ENCODE data around the gene ANKK1. TPM values are rescaled to one million over a fixed set of nuclear protein-coding genes. Genes with fewer than 3 reads are reported as not detected.

Gene ANKK1
- total and polyA plus RNA-seq, 2 donors (not counting 1 experiment from before 2014, with no cell fraction given): 0.89 to 5.3 TPM

GRCh38 chr11:113345978-113346377, 41.6 kb upstream of the ANKK1 start:
- Histone ChIP-seq H3K4me2 (replicated peaks; ENCODE audit: low read depth, low read length, poor library complexity, severe bottlenecking) (no peak overlapping the region), H3K4me3 (ENCODE audit: control extremely low read depth in 1 of 5, extremely low read depth in 1 of 5, insufficient read depth in 1 of 5, low read depth in 2 of 5, low read length in 4 of 5) (no peak overlapping the region), H4K20me1 (ENCODE audit: control insufficient read depth, insufficient read depth, low read length, poor library complexity, severe bottlenecking) (no peaks in the 10 kb centered on the region), H3K79me2 (ENCODE audit: control insufficient read depth, insufficient read depth, low read length) (no peaks in the 10 kb centered on the region), H3K9ac (ENCODE audit: low read length) (no peak overlapping the region), H3K9me3 (ENCODE audit: control extremely low read depth in 1 of 3, control insufficient read depth in 2 of 3, insufficient read depth in 1 of 3, low read length in 2 of 3) (no peaks in the 10 kb centered on the region), H3K27me3 (replicated peaks in 1 of 4; ENCODE audit: control extremely low read depth in 1 of 4, control insufficient read depth in 3 of 4, insufficient read depth in 4 of 4, low read length in 3 of 4) (no peaks in the 10 kb centered on the region), H3K36me3 (replicated peaks in 1 of 2; ENCODE audit: control extremely low read depth in 1 of 2, control insufficient read depth in 1 of 2, extremely low read depth in 1 of 2, insufficient read depth in 2 of 2, low read length in 1 of 2) (peaks cover 0 to 45% of the 10 kb centered on the region in 2 experiments), H3K4me1 (ENCODE audit: control insufficient read depth in 2 of 2, insufficient read depth in 2 of 2, low read length in 2 of 2) (no peaks in the 10 kb centered on the region), H3K27ac (ENCODE audit: low read length in 2 of 2) (no peak overlapping the region), H2AFZ (ENCODE audit: insufficient read depth, low read depth, low read length, poor library complexity, severe bottlenecking) (no peak overlapping the region)
- DNase-seq (no peak), ATAC-seq (ENCODE audit: low read depth) (no peak)
- intact Hi-C loops (cut with micrococcal nuclease): no loop called here
- H3K4me1 Mint-ChIP-seq: no peaks in the 10 kb centered on the region
- no peaks in the 10 kb centered on the region for H3K27me3 Mint-ChIP-seq
- no peak for TF ChIP-seq CTCF (IDR thresholded peaks at IDR 0.05)
- TF ChIP-seq EZH2 (IDR thresholded peaks at IDR 0.05; ENCODE audit: borderline replicate concordance, insufficient read depth, low read depth, low read length, poor library complexity, severe bottlenecking): no peak
- H3K27ac Mint-ChIP-seq: no peak overlapping the region
- POLR2A ChIA-PET: no interaction called here
- CTCF ChIA-PET: interaction anchor here (1.0 to 1.2 kb wide), 2 partner anchors 10 to 918 kb away, joined by 3 read pairs; no protein-coding TSS in a partner anchor
- WGBS (ENCODE audit: insufficient coverage): 85% methylated on average over 4 of the region's 8 CpGs
- no peaks in the 10 kb centered on the region for H3K9me3 Mint-ChIP-seq (ENCODE audit: insufficient read depth)
- H3K4me3 Mint-ChIP-seq: no peak overlapping the region

GRCh38 chr11:113349528-113349927, 38.1 kb upstream of the ANKK1 start:
- no peaks in the 10 kb centered on the region for H4K20me1 ChIP-seq (ENCODE audit: control insufficient read depth, insufficient read depth, low read length, poor library complexity, severe bottlenecking)
- no peak overlapping the region for H3K4me3 ChIP-seq (ENCODE audit: control extremely low read depth in 1 of 5, extremely low read depth in 1 of 5, insufficient read depth in 1 of 5, low read depth in 2 of 5, low read length in 4 of 5)
- H3K9ac ChIP-seq (ENCODE audit: low read length): no peak overlapping the region
- no peak overlapping the region for H2AFZ ChIP-seq (ENCODE audit: insufficient read depth, low read depth, low read length, poor library complexity, severe bottlenecking)
- no peaks in the 10 kb centered on the region for H3K9me3 ChIP-seq (ENCODE audit: control extremely low read depth in 1 of 3, control insufficient read depth in 2 of 3, insufficient read depth in 1 of 3, low read length in 2 of 3)
- no peak overlapping the region for H3K27ac ChIP-seq (ENCODE audit: low read length in 2 of 2)
- no peak for TF ChIP-seq CTCF (IDR thresholded peaks at IDR 0.05)
- no peak for TF ChIP-seq EZH2 (IDR thresholded peaks at IDR 0.05; ENCODE audit: borderline replicate concordance, insufficient read depth, low read depth, low read length, poor library complexity, severe bottlenecking)
- ChIA-PET CTCF (no interaction called here), POLR2A (no interaction called here)
- DNase-seq: no peak
- Mint-ChIP-seq H3K27ac (no peak overlapping the region), H3K4me1 (no peaks in the 10 kb centered on the region), H3K9me3 (ENCODE audit: insufficient read depth) (no peaks in the 10 kb centered on the region), H3K4me3 (no peak overlapping the region), H3K27me3 (no peaks in the 10 kb centered on the region)
- H3K27me3 ChIP-seq (replicated peaks in 1 of 4; ENCODE audit: control extremely low read depth in 1 of 4, control insufficient read depth in 3 of 4, insufficient read depth in 4 of 4, low read length in 3 of 4): no peaks in the 10 kb centered on the region
- H3K36me3 ChIP-seq (replicated peaks in 1 of 2; ENCODE audit: control extremely low read depth in 1 of 2, control insufficient read depth in 1 of 2, extremely low read depth in 1 of 2, insufficient read depth in 2 of 2, low read length in 1 of 2): peaks cover 0 to 29% of the 10 kb centered on the region in 2 experiments
- no peak overlapping the region for H3K4me2 ChIP-seq (replicated peaks; ENCODE audit: low read depth, low read length, poor library complexity, severe bottlenecking)
- no peaks in the 10 kb centered on the region for H3K79me2 ChIP-seq (ENCODE audit: control insufficient read depth, insufficient read depth, low read length)
- no peak for ATAC-seq (ENCODE audit: low read depth)
- no peaks in the 10 kb centered on the region for H3K4me1 ChIP-seq (ENCODE audit: control insufficient read depth in 2 of 2, insufficient read depth in 2 of 2, low read length in 2 of 2)
- intact Hi-C loops (cut with micrococcal nuclease): no loop called here
- WGBS (ENCODE audit: insufficient coverage): 100% methylated on average over 3 of the region's 3 CpGs

Measured in B cell (primary cell).